ENCODE measurements around the gene EDA. TPM values are rescaled to one million over a fixed set of nuclear protein-coding genes. Genes with fewer than 3 reads are reported as not detected.
"Not testable (repeated sequence)": the region's sequence is repeated elsewhere in the genome, so short reads cannot be mapped to it uniquely, and the experiment has no call there.

Gene EDA
- total RNA-seq, 2 donors from 2014 or later = 0.08 to 0.14 TPM

DNA sequence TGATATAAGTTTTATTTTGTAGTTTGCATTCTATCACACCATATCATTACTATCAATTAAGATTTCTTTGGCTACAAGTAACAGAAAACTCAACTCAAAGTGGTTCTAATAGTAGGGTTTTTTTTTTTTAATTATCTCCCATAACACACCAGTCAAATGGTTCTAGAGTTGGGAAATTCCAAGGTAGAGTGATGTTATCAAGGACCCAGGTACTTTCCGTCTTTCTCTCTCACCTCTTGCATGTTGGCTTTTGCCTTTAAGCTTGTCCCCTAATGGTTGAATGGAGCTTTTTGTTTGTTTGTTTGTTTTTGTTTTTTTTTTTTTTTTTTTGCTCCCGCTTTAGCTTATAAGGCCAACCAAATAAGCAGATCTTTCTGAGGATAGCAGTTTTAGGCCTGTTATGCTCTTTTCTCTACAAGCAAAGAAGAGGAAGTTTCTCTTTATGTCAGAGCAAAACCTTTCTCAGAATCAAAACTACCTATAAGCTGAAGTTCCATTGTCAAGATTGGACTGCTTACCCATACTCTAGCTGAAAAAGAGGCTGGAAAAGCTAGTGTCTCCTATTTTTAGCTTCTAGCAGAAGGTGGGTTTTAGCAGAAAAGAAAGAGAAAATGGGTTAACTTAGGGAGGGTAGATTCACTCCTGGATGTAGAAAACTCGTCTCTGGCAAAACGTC, 177.5 kb downstream of the EDA start:
- H3K9me3 Mint-ChIP-seq = peaks cover 3% of the 10 kb centered on the region
- H3K36me3 Mint-ChIP-seq = no peaks in the 10 kb centered on the region
- H3K27me3 Mint-ChIP-seq = peaks cover 0 to 5% of the 10 kb centered on the region in 2 donors
- ATAC-seq = no peak
- DNase-seq (ENCODE audit: low spot score) = no peak
- H3K4me3 Mint-ChIP-seq = no peak overlapping the region
- no peak overlapping the region for H3K27ac Mint-ChIP-seq
- H3K4me1 Mint-ChIP-seq (ENCODE audit: low read depth in 2 of 2) = no peaks in the 10 kb centered on the region

DNA sequence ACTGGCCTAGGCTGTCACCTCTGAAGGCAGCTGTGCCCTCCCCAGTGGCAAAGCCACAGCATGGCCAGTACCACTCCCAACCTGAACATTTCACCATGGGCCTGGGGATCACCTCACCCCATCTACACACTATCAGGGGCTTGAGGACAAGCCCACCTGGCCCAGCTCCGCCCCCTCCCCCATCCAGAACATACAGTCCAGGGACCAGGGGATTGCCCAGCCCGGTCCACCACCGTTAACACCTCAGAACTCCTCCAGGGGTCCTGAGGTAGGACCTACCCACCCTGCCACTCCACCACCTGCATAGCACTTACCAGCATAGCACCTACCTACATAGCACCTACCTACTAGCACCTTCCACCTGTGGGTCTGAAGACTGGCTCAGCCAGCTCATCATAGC, 179.8 kb downstream of the EDA start:
- H3K27me3 Mint-ChIP-seq = peaks cover 0 to 5% of the 10 kb centered on the region in 2 donors
- H3K27ac Mint-ChIP-seq = no peak overlapping the region
- DNase-seq (ENCODE audit: low spot score) = no peak
- ATAC-seq = no peak
- H3K4me1 Mint-ChIP-seq (ENCODE audit: low read depth in 2 of 2) = no peaks in the 10 kb centered on the region
- H3K36me3 Mint-ChIP-seq = no peaks in the 10 kb centered on the region
- no peak overlapping the region for H3K4me3 Mint-ChIP-seq
- H3K9me3 Mint-ChIP-seq = peaks cover 3% of the 10 kb centered on the region

DNA sequence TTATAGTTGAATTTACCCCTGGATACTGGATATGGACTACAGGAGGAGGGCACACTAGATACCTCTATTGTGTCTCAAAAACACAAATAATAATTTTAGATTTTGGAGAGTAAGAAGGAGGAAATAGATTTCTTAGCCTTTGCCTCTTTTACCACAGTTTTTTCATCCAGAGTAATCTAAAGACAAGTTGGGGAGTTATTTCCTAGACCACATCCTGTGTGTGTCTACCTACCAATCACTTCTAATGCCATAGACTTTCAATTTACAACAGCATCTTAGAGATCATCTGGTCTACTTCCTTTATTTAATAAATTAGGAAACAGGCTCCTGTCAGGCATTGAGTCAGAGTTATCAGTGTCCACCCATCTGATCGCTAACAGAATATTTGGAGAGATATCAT, 191.5 kb downstream of the EDA start:
- H3K36me3 Mint-ChIP-seq = no peaks in the 10 kb centered on the region
- no peaks in the 10 kb centered on the region for H3K27me3 Mint-ChIP-seq
- no peak for ATAC-seq
- H3K9me3 Mint-ChIP-seq = no peaks in the 10 kb centered on the region
- peaks cover 0 to 3% of the 10 kb centered on the region in 2 donors for H3K4me1 Mint-ChIP-seq (ENCODE audit: low read depth in 2 of 2)
- no peak for DNase-seq (ENCODE audit: low spot score)
- no peak overlapping the region for H3K27ac Mint-ChIP-seq
- H3K4me3 Mint-ChIP-seq = no peak overlapping the region

DNA sequence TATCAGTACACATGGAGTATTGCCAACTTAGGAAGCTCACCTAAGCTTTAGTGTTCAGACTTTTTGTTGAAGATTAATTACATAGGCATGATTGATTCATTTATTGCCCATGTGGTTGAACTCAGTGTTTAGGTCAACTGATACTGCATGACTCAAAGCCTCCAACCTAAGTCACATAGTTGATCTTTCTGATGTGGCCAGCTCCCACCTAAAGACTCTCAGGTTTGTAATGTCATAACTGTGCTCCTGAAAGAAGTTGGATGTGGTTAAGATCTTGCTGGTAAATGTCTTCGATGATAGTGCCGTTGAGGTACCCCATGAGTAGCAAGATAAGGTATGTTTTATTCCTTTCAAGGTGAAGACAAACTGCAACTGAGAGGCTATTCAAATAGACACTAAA, 192.5 kb downstream of the EDA start:
- H3K4me1 Mint-ChIP-seq (ENCODE audit: low read depth in 2 of 2) = peaks cover 0 to 3% of the 10 kb centered on the region in 2 donors
- H3K9me3 Mint-ChIP-seq = no peaks in the 10 kb centered on the region
- H3K27me3 Mint-ChIP-seq = no peaks in the 10 kb centered on the region
- no peak for ATAC-seq
- no peak overlapping the region for H3K4me3 Mint-ChIP-seq
- H3K27ac Mint-ChIP-seq = no peak overlapping the region
- no peak for DNase-seq (ENCODE audit: low spot score)
- no peaks in the 10 kb centered on the region for H3K36me3 Mint-ChIP-seq

DNA sequence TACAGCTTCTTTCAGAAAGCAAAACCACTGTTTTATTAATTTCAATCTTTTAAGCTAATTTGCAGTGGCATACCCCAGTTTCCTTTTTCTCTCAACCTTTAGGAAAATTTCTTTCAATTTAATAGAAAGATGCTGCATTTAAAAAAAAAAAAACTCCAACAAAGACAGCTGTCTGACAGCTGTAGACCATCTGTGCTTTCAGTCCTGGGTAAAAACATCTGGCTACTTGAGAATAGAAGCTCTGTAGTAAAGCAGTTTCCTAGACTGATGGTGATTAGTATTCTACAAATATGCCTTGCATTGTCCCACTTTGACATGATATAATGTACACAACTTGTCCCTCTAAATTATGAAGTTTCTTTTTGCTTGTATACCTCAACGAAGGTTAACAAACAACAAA, 197.8 kb downstream of the EDA start:
- Mint-ChIP-seq H3K27me3 (peaks cover 0 to 3% of the 10 kb centered on the region in 2 donors), H3K27ac (no peak overlapping the region), H3K4me3 (no peak overlapping the region)

DNA sequence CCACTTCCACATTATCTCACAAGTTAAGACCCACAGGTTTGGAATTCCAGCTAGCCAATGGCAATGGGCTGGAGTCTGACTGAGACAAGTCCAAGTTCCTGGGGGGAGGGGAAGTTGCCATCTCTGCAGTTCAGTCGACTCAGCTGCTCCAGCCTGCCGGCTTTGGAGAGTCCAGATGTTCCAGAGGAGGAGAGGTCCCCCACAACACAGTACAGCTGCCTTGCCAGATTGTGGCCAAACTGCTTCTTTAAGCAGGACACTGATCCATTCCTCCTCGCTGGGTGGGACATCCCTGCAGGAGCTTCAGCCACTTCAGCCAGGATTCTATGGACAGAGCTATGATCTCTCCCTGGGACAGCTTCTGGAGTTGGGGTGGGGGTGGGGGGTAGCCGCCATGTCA, 199.2 kb downstream of the EDA start:
- no peak for ATAC-seq
- DNase-seq (ENCODE audit: low spot score) = no peak
- Mint-ChIP-seq H3K36me3 (no peaks in the 10 kb centered on the region), H3K27me3 (peaks cover 0 to 5% of the 10 kb centered on the region in 2 donors), H3K4me1 (ENCODE audit: low read depth in 2 of 2) (peaks cover 0 to 3% of the 10 kb centered on the region in 2 donors), H3K4me3 (no peak overlapping the region), H3K27ac (no peak overlapping the region), H3K9me3 (peaks cover 13% of the 10 kb centered on the region)

More for the DNA sequence above, 197.8 kb downstream of the EDA start:
- Mint-ChIP-seq H3K9me3 (peaks cover 11% of the 10 kb centered on the region), H3K4me1 (ENCODE audit: low read depth in 2 of 2) (peaks cover 0 to 3% of the 10 kb centered on the region in 2 donors), H3K36me3 (no peaks in the 10 kb centered on the region)
- no peak for DNase-seq (ENCODE audit: low spot score)
- no peak for ATAC-seq

DNA sequence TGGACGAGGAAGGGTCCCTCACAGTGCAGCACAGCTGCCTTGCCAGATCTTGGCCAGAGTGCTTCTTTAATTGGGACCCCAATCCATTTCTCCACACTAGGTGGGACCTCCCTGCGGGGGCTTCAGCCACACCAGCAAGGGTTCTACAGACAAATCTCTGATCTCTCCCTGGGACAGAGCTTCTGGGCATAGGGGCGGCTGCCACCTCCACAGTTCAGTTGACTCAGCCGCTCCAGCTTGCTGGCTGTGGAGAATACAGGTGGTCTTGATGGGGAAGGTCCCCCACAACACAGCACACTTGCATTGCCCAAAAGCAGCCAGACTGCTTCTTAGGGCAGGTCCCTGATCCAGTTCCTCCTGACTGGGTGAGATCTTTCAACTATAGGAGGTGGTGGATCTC, 199.6 kb downstream of the EDA start:
- H3K4me3 Mint-ChIP-seq = no peak overlapping the region
- H3K36me3 Mint-ChIP-seq = no peaks in the 10 kb centered on the region
- H3K27me3 Mint-ChIP-seq = peaks cover 0 to 5% of the 10 kb centered on the region in 2 donors
- DNase-seq (ENCODE audit: low spot score) (no peak), ATAC-seq (no peak)
- no peak overlapping the region for H3K27ac Mint-ChIP-seq
- peaks cover 0 to 3% of the 10 kb centered on the region in 2 donors for H3K4me1 Mint-ChIP-seq (ENCODE audit: low read depth in 2 of 2)
- peaks cover 13% of the 10 kb centered on the region for H3K9me3 Mint-ChIP-seq

DNA sequence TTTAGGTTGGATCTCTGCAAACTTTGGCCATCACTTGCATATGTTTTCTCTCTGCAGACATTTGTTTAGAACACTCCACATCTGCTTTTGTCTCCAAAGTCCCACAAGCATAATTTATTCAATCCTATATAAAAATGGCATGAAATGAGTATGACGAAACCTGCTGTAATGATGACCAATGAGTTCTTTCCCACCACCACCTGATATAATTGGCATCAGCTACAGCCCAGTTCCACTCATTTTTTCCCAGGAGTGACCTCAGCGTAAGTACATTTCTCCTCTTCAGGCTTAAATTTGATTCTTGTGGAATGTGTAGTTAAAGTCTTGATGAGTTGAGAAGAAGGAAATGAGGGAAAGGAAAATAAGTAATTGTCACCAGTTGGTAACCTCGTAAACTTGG, 228.7 kb downstream of the EDA start:
- ATAC-seq (no peak), DNase-seq (ENCODE audit: low spot score) (no peak)
- Mint-ChIP-seq H3K9me3 (no peaks in the 10 kb centered on the region), H3K4me3 (no peak overlapping the region), H3K4me1 (ENCODE audit: low read depth in 2 of 2) (no peaks in the 10 kb centered on the region), H3K36me3 (no peaks in the 10 kb centered on the region), H3K27ac (no peak overlapping the region), H3K27me3 (no peaks in the 10 kb centered on the region)

DNA sequence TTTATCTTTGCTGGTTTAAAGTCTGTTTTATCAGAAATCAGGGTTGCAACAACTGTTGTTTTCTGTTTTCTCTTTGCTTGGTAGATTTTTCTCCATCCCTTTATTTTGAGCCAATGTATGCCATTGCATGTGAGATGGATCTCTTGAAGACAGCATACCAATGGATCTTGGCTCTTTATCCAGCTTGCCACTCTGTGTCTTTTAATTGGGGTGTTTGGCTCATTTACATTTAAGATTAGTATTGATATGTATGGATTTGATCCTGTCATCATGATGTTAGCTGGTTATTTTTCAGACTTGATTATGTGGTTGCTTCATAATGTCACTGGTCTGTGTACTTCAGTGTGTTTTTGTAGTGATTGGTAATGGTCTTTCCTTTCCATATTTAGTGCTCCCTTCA, 244.1 kb downstream of the EDA start:
- not testable (repeated sequence) for DNase-seq (ENCODE audit: low spot score); H3K27ac Mint-ChIP-seq; H3K9me3 Mint-ChIP-seq; H3K4me3 Mint-ChIP-seq; ATAC-seq; H3K36me3 Mint-ChIP-seq; H3K27me3 Mint-ChIP-seq; H3K4me1 Mint-ChIP-seq (ENCODE audit: low read depth in 2 of 2)

DNA sequence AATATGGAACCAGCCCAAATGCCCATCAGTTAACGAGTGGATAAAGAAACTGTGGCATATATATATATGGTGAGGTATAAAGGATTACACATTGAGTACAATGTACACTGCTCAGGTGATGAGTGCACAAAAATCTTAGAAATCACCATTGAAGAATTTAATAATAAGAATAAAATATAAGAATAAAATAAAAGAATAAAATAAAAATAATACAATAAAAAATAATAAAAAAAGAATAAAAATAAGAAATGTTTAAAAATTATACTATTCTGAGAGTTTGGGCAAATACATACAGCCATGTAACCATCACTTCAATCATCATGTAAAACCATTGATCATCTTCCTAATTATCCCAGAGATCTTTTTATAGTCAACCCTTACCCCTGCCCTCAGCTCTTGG, 260.3 kb downstream of the EDA start:
- Mint-ChIP-seq H3K4me3 (no peak overlapping the region), H3K9me3 (no peaks in the 10 kb centered on the region), H3K27me3 (peaks cover 0 to 6% of the 10 kb centered on the region in 2 donors), H3K36me3 (no peaks in the 10 kb centered on the region), H3K27ac (no peak overlapping the region), H3K4me1 (ENCODE audit: low read depth in 2 of 2) (no peaks in the 10 kb centered on the region)
- ATAC-seq (no peak), DNase-seq (ENCODE audit: low spot score) (no peak)

DNA sequence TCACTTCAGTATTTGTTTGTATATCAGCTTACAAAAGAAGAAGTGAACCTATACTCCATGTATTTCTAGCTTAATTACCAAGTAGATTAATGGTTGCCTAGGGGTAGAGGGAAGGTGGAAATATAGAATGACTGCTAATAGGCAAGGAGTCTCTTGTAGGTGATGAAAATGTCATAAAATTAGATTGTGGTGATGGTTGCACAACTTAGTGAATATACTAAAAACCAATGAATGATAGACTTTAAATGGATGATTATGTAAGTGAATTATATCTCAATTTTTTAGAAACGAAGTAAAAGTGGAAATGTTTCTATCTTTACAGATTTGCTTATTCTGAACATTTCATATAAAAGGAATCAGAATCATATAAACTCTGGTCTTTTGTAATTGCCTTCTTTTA, 268.3 kb downstream of the EDA start:
- no peak overlapping the region for H3K4me3 Mint-ChIP-seq
- H3K27me3 Mint-ChIP-seq = peaks cover 0 to under 1% of the 10 kb centered on the region in 2 donors
- no peak for DNase-seq (ENCODE audit: low spot score)
- H3K4me1 Mint-ChIP-seq (ENCODE audit: low read depth in 2 of 2) = no peaks in the 10 kb centered on the region
- peaks cover 12% of the 10 kb centered on the region for H3K9me3 Mint-ChIP-seq
- no peak overlapping the region for H3K27ac Mint-ChIP-seq
- no peaks in the 10 kb centered on the region for H3K36me3 Mint-ChIP-seq
- no peak for ATAC-seq

DNA sequence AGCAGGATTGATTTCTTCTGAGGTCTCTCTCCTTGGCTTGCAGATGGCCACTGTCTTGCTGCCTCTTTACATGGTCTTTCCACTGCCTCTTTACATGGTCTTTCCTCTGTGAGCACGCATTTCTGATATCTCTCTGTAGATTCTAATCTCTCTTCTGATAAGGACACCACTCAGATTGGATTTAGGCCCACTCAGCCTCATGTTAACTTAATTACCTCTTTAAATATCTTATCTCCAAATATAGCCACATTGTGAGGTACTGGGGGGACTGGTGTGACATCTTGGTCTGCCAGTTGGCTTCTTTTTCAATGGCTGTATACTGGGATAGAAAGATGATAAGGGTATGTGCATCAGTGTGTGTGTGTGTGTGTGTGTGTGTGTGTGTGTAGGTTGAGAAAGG, 280.1 kb downstream of the EDA start:
- no peak overlapping the region for H3K27ac Mint-ChIP-seq
- no peak overlapping the region for H3K4me3 Mint-ChIP-seq
- no peaks in the 10 kb centered on the region for H3K4me1 Mint-ChIP-seq (ENCODE audit: low read depth in 2 of 2)
- H3K9me3 Mint-ChIP-seq = peaks cover 4% of the 10 kb centered on the region
- ATAC-seq (no peak), DNase-seq (ENCODE audit: low spot score) (no peak)
- H3K36me3 Mint-ChIP-seq = no peaks in the 10 kb centered on the region
- peaks cover 0 to 16% of the 10 kb centered on the region in 2 donors for H3K27me3 Mint-ChIP-seq

DNA sequence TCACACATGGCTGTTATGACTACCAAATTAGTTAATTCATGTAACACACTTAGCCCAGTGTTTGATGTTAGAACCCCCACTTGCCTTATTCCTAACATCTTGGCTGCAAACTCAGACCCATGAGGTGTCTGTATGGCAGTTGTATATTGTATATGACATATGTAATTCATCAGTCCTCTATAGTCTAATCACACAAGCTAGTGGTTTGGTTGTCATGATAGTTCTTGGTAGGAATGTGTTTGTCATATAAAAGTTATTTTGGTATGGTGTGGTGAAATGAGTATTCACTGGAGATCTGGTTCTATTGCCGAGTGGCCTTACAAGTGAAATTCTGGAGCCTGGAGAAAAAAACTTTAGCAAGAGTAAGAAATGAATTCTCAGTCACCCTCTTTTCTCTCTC, 284.6 kb downstream of the EDA start:
- no peaks in the 10 kb centered on the region for H3K9me3 Mint-ChIP-seq
- no peak overlapping the region for H3K27ac Mint-ChIP-seq
- H3K4me1 Mint-ChIP-seq (ENCODE audit: low read depth in 2 of 2) = no peaks in the 10 kb centered on the region
- DNase-seq (ENCODE audit: low spot score) (no peak), ATAC-seq (no peak)
- no peaks in the 10 kb centered on the region for H3K36me3 Mint-ChIP-seq
- peaks cover 0 to 18% of the 10 kb centered on the region in 2 donors for H3K27me3 Mint-ChIP-seq
- H3K4me3 Mint-ChIP-seq = no peak overlapping the region

DNA sequence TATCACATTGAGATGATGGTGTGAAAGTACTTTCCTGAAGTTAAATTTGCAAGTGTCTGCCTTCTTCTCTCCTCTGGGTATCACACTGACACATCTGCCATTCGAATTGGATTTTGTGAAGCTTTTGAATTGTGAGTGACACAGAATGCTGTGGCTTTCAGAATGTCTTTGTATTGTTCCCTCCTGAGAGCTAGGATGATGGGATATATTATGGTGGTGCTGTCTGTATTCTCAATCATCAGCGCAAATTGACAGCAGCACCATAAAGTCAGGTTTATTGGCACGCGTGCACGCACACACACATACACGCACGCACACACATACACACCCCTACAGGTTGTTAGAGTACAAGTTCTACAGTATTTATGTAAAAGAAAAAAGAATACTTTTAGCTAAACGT, 290.5 kb downstream of the EDA start:
- DNase-seq (ENCODE audit: low spot score) (no peak), ATAC-seq (no peak)
- Mint-ChIP-seq H3K27me3 (peaks cover 0 to 5% of the 10 kb centered on the region in 2 donors), H3K36me3 (no peaks in the 10 kb centered on the region), H3K4me1 (ENCODE audit: low read depth in 2 of 2) (no peaks in the 10 kb centered on the region), H3K4me3 (no peak overlapping the region), H3K27ac (no peak overlapping the region), H3K9me3 (no peaks in the 10 kb centered on the region)

DNA sequence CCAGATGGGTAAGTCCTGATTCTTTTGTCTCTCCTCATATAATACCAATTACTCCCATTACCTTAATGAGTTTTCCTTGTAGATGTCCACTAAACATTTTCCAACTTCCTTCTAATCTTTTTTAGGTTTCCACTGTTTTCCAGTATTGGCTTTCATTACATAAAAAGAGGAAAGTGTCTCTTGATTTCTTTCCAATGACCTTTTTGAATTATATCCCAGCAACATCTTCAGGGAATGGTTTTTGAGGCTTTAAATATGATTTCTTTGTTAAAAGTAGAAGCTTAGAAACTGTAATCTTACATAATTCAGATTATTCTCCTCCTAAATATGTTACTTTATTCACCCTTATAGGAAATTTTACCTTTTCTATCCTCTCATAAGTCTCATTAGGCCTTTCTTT, 298.9 kb downstream of the EDA start:
- H3K36me3 Mint-ChIP-seq = no peaks in the 10 kb centered on the region
- H3K4me1 Mint-ChIP-seq (ENCODE audit: low read depth in 2 of 2) = no peaks in the 10 kb centered on the region
- H3K9me3 Mint-ChIP-seq = no peaks in the 10 kb centered on the region
- H3K27ac Mint-ChIP-seq = no peak overlapping the region
- DNase-seq (ENCODE audit: low spot score) = no peak
- no peak for ATAC-seq
- no peaks in the 10 kb centered on the region for H3K27me3 Mint-ChIP-seq
- no peak overlapping the region for H3K4me3 Mint-ChIP-seq

Measured in natural killer cell treated with Interleukin-12 subunit alpha and Interleukin-12 subunit beta and Interleukin-15 and Interleukin-18, amount 100 ng/mL, for 72 hours (primary cell).